HepG2 (cell line): Measurements from ENCODE around the gene NRDE2. TPM values are rescaled to one million over a fixed set of nuclear protein-coding genes. Genes with fewer than 3 reads are reported as not detected.

Source experiments
- ATAC-seq: fragments of 200-7000 bp; cut with Tn5 transposase; 3 replicates; pipeline ENCODE4 v1.9.1; 2020; ENCODE audit warnings: mild to moderate bottlenecking, moderate library complexity
- BruUV-seq: library from RNA; stranded (reverse); fragments of 400-500 nt; replicated peaks from 2 replicates; lab custom pipeline; 2021; lab: Mats Ljungman, UMichigan
- CTCF ChIA-PET: fragments of 300-600 bp; formaldehyde crosslinking; extraction: SDS; loops from one replicate; lab custom pipeline; 2021; ENCODE audit warnings: low total read pairs, inconsistent platforms, low intra/inter-chr PET ratio; lab: Yijun Ruan, JAX
- POLR2A ChIA-PET: fragments of 350-600 bp; sonication (Branson Sonifier 250); formaldehyde crosslinking; loops from one replicate; lab custom pipeline; 2020; ENCODE audit warnings: antibody characterized with exemption, inconsistent platforms; lab: Yijun Ruan, JAX
- DNase-seq: peaks from one replicate; pipeline ENCODE4 v3.0.0-alpha.2; 2015; ENCODE audit warnings: low spot score
- FAIRE-seq: peaks from 3 replicates; lab custom pipeline; 2011; peaks lifted over from hg19 to GRCh38; lab: Jason Lieb, UNC
- H2AFZ ChIP-seq: one replicate; pipeline ENCODE4 v1.6.1; 2011; ENCODE audit warnings: low read length, inconsistent platforms
- H3K27ac ChIP-seq: fragments of 300-600 bp; 3 replicates; pipeline ENCODE4 v1.8.0; 2011; ENCODE audit warnings: mixed run types, mild to moderate bottlenecking, mixed read lengths, low read length, inconsistent platforms; ENCODE audit not compliant: insufficient read depth; ENCODE audit errors: extremely low read length
- H3K27me3 ChIP-seq, 2 experiments: fragments of 200-600 bp in 1 of 2; 2 replicates in 1 of 2; 3 replicates in 1 of 2; pipeline versions ENCODE4 v1.6.0 to v1.8.0; 2011; ENCODE audit warnings: low read length in 2 of 2, mild to moderate bottlenecking in 2 of 2, moderate library complexity in 2 of 2, inconsistent platforms in 1 of 2; ENCODE audit not compliant: insufficient read depth in 2 of 2, control insufficient read depth in 1 of 2
- H3K36me3 ChIP-seq, 2 experiments: fragments of 200-600 bp in 1 of 2; replicated peaks in 1 of 2; 2 replicates in 1 of 2; 3 replicates in 1 of 2; pipeline versions ENCODE4 v1.5.1 to v1.8.0; 2011; ENCODE audit warnings: low read length in 2 of 2, inconsistent platforms in 1 of 2; ENCODE audit not compliant: insufficient read depth in 2 of 2, control insufficient read depth in 1 of 2
- H3K4me1 ChIP-seq: 2 replicates; pipeline ENCODE4 v1.5.1; 2012; ENCODE audit warnings: low read length, inconsistent platforms; ENCODE audit not compliant: insufficient read depth
- H3K4me2 ChIP-seq: 2 replicates; pipeline ENCODE4 v1.6.0; 2011; ENCODE audit warnings: low read depth, low read length, inconsistent platforms
- H3K4me3 ChIP-seq, 3 experiments: fragments of 200-600 bp in 1 of 3; sonication (generic), shearing (Covaris generic) in 1 of 3; replicated peaks in 1 of 3; 2 replicates each; pipeline ENCODE4 v1.5.1; 2011 to 2016; ENCODE audit warnings: low read length in 3 of 3, inconsistent platforms in 2 of 3, low read depth in 2 of 3, mild to moderate bottlenecking in 2 of 3, control low read depth in 1 of 3, mixed read lengths in 1 of 3; ENCODE audit not compliant: insufficient read depth in 1 of 3
- H3K79me2 ChIP-seq: one replicate; pipeline ENCODE4 v1.6.1; 2011; ENCODE audit warnings: low read length, inconsistent platforms; ENCODE audit not compliant: insufficient read depth
- H3K9ac ChIP-seq: 2 replicates; pipeline ENCODE4 v1.6.0; 2011; ENCODE audit warnings: mild to moderate bottlenecking, low read depth, low read length, inconsistent platforms; ENCODE audit not compliant: insufficient read depth
- H3K9me3 ChIP-seq: 2 replicates; pipeline ENCODE4 v1.5.1; 2012; ENCODE audit warnings: mild to moderate bottlenecking, low read length
- H4K20me1 ChIP-seq: 2 replicates; pipeline ENCODE4 v1.6.0; 2011; ENCODE audit warnings: inconsistent platforms, mild to moderate bottlenecking, low read length, moderate library complexity; ENCODE audit not compliant: insufficient read depth
- BCL6 ChIP-seq: IDR thresholded peaks from 2 replicates; pipeline ENCODE4 v1.6.1; 2016; ENCODE audit warnings: missing genetic modification reagents, missing compliant biosample characterization
- DNMT3B ChIP-seq: conservative IDR thresholded peaks from 2 replicates; pipeline ENCODE4 v1.6.1; 2016; ENCODE audit warnings: missing biosample characterization, control low read depth
- HNF4A ChIP-seq: sonication (generic); formaldehyde crosslinking; IDR thresholded peaks from 2 replicates; pipeline ENCODE4 v1.4.0; 2020; ENCODE audit warnings: missing genetic modification reagents
- KDM2A ChIP-seq: sonication (generic); formaldehyde crosslinking; IDR thresholded peaks from 2 replicates; pipeline ENCODE4 v1.4.0; 2020; ENCODE audit warnings: low read depth, missing genetic modification reagents, borderline replicate concordance
- KLF15 ChIP-seq: sonication (generic); formaldehyde crosslinking; IDR thresholded peaks from 2 replicates; pipeline ENCODE4 v1.8.1; 2023; ENCODE audit warnings: borderline replicate concordance, mild to moderate bottlenecking, inconsistent platforms, missing genetic modification reagents, mixed read lengths
- KLF9 ChIP-seq: IDR thresholded peaks from 2 replicates; pipeline ENCODE4 v1.6.1; 2016; ENCODE audit warnings: low read depth
- MTF1 ChIP-seq: sonication (generic); formaldehyde crosslinking; IDR thresholded peaks from 2 replicates; pipeline ENCODE4 v1.5.0; 2020; ENCODE audit warnings: missing genetic modification reagents
- POLR2AphosphoS5 ChIP-seq: IDR thresholded peaks from 2 replicates; pipeline ENCODE4 v1.6.1; 2012; ENCODE audit warnings: low read depth, low read length
- SPEN ChIP-seq: sonication (generic); formaldehyde crosslinking; IDR thresholded peaks from 2 replicates; pipeline ENCODE4 v1.5.1; 2020; ENCODE audit warnings: low read depth, mild to moderate bottlenecking, missing genetic modification reagents
- ZNF296 ChIP-seq: sonication (generic); formaldehyde crosslinking; conservative IDR thresholded peaks from 2 replicates; pipeline ENCODE4 v1.5.0; 2020; ENCODE audit warnings: mild to moderate bottlenecking, missing genetic modification reagents
- ZNF331 ChIP-seq: sonication (generic); formaldehyde crosslinking; IDR thresholded peaks from 2 replicates; pipeline ENCODE4 v1.4.0; 2020; ENCODE audit warnings: missing genetic modification reagents
- ZNF614 ChIP-seq: IDR thresholded peaks from 2 replicates; pipeline ENCODE4 v1.6.1; 2018; ENCODE audit warnings: missing biosample characterization, missing genetic modification reagents, inconsistent platforms, borderline replicate concordance
- ZSCAN22 ChIP-seq: sonication (generic); formaldehyde crosslinking; IDR thresholded peaks from 2 replicates; pipeline ENCODE4 v1.4.0; 2020; ENCODE audit warnings: mild to moderate bottlenecking, missing genetic modification reagents
- WGBS: methylation state at CpG from one replicate; pipeline ENCODE4 v1.1.6; 2017; ENCODE audit warnings: low lambda C conversion rate; 5-methylcytosine and 5-hydroxymethylcytosine counted together
- in situ Hi-C: cut with HindIII; loops from 2 replicates; pipeline ENCODE4 v1.10.0; 2017; ENCODE audit warnings: low pct_unique_long_range_greater_than_20kb; ENCODE audit not compliant: extremely low pct_ligation_motif_present
- intact Hi-C: fragments of 100-400 bp; cut with micrococcal nuclease; formaldehyde crosslinking; loops from one replicate; pipeline ENCODE4 v1.10.0; 2022; ENCODE audit not compliant: unreplicated experiment
- polyA plus RNA-seq, 8 experiments: library from polyadenylated mRNA; depleted of rRNA in 3 of 8; stranded (reverse) in 7 of 8; unstranded in 1 of 8; fragments of >200 nt; fragmentation: Illumina TruSeq in 4 of 8; extraction: Trizol in 4 of 8; gene quantifications; 2 replicates each; pipeline versions ENCODE4 v1.2.1 to v1.2.3, GENCODE V29; 2011 to 2016; ENCODE audit warnings: low read depth in 4 of 8, missing spikeins in 1 of 8, mixed read lengths in 1 of 8; ENCODE audit not compliant: insufficient read depth in 1 of 8
- total RNA-seq, 5 experiments: library from RNA; depleted of rRNA; stranded (reverse); fragments of >200 nt; fragmentation: Illumina TruSeq; extraction: Trizol; gene quantifications; 2 replicates each; pipeline ENCODE4 v1.2.3, GENCODE V29; 2016; ENCODE audit warnings: low read depth in 1 of 5
- TF ChIP-seq, protein P1 (sequence below): sonication (generic); formaldehyde crosslinking; IDR thresholded peaks from 2 replicates; pipeline ENCODE4 v1.4.0; 2020; ENCODE audit warnings: low read depth, mild to moderate bottlenecking, missing genetic modification reagents
- TF ChIP-seq, protein P2 (sequence below): sonication (generic); formaldehyde crosslinking; IDR thresholded peaks from 2 replicates; pipeline ENCODE4 v1.5.1; 2020; ENCODE audit warnings: missing genetic modification reagents, mild to moderate bottlenecking, borderline replicate concordance
- TF ChIP-seq, protein P3 (sequence below): sonication (generic); formaldehyde crosslinking; IDR thresholded peaks from 2 replicates; pipeline ENCODE4 v1.4.0; 2020; ENCODE audit warnings: missing genetic modification reagents
- TF ChIP-seq, protein P4 (sequence below): sonication (generic); formaldehyde crosslinking; IDR thresholded peaks from 2 replicates; pipeline ENCODE4 v1.5.1; 2020; ENCODE audit warnings: mild to moderate bottlenecking, missing genetic modification reagents, borderline replicate concordance

Gene NRDE2
- total and polyA plus RNA-seq, 2 of the 13 experiments (the other 11 are each of a cell fraction or from before 2014, with no cell fraction given) = 5.6 to 12.5 TPM

DNA sequence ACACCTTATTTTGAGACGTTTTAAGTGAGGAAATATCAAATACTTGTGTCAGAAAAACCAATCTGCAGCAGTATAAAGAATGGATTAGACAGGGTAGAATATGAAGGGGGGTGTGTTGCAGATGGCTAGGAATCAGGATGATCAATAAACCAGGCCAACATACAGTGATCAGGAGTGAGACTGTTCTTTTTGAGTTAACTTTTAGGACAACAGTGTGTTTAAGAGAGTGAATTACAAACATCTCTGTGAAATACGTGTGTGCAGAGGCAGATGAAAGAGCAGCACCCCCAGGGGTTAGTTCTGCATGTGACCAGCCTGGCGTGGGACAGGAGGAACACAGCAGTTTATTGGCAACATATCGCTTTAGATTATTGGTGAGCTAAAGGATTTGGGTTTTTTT, 10.6 kb upstream of the NRDE2 start (continued):
- TF ChIP-seq SPEN (CRISPR knock-in tag) (no peak), KDM2A (no peak), ZNF296 (CRISPR knock-in tag) (no peak), ZNF614 (CRISPR knock-in tag) (no peak), KLF15 (CRISPR knock-in tag) (no peak)
- TF ChIP-seq, protein P1, sequence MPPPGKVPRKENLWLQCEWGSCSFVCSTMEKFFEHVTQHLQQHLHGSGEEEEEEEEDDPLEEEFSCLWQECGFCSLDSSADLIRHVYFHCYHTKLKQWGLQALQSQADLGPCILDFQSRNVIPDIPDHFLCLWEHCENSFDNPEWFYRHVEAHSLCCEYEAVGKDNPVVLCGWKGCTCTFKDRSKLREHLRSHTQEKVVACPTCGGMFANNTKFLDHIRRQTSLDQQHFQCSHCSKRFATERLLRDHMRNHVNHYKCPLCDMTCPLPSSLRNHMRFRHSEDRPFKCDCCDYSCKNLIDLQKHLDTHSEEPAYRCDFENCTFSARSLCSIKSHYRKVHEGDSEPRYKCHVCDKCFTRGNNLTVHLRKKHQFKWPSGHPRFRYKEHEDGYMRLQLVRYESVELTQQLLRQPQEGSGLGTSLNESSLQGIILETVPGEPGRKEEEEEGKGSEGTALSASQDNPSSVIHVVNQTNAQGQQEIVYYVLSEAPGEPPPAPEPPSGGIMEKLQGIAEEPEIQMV (CRISPR knock-in tag) = no peak
- TF ChIP-seq, protein P2, sequence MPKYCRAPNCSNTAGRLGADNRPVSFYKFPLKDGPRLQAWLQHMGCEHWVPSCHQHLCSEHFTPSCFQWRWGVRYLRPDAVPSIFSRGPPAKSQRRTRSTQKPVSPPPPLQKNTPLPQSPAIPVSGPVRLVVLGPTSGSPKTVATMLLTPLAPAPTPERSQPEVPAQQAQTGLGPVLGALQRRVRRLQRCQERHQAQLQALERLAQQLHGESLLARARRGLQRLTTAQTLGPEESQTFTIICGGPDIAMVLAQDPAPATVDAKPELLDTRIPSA (CRISPR knock-in tag) = no peak

DNA sequence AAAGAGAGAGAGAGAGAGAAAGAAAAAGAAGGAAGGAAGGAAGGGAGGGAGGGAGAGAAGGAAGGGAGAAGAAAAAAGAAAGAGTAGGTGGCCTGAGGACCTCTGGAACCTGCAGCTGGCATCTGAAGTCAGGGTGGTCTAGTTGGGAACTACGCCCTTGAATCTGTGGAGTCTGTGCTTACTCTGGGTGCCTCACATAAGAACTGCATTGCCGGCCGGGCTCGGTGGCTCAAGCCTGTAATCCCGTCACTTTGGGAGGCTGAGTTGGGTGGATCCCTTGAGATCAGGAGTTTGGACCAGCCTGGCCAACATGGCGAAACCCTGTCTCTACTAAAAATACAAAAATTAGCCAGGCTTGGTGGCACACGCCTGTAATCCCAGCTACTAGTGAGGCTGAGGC, 10.0 kb upstream of the NRDE2 start:
- Histone ChIP-seq H3K36me3 (no peaks in the 10 kb centered on the region), H2AFZ (no peak overlapping the region), H3K9ac (no peak overlapping the region), H3K4me2 (peak overlapping the region; percentile 23; the same call in 1 of the 2 replicates), H3K27ac (no peak overlapping the region), H4K20me1 (no peaks in the 10 kb centered on the region), H3K9me3 (no peaks in the 10 kb centered on the region), H3K27me3 (no peaks in the 10 kb centered on the region), H3K79me2 (no peaks in the 10 kb centered on the region), H3K4me1 (no peaks in the 10 kb centered on the region), H3K4me3 (no peak overlapping the region)
- POLR2A ChIA-PET = no interaction called here
- in situ Hi-C loops (no loop called here), intact Hi-C loops (no loop called here)
- FAIRE-seq = no peak
- WGBS = 19% methylated on average over 4 of the region's 7 CpGs
- CTCF ChIA-PET = no interaction called here
- DNase-seq = no peak
- no TSS peak for BruUV-seq
- TF ChIP-seq ZSCAN22 (CRISPR knock-in tag) = no peak
- TF ChIP-seq MTF1 (CRISPR knock-in tag) = no peak
- no peak for TF ChIP-seq HNF4A (CRISPR knock-in tag)
- no peak for TF ChIP-seq ZNF331 (CRISPR knock-in tag)
- TF ChIP-seq KLF9 (CRISPR knock-in tag) = no peak
- TF ChIP-seq DNMT3B (CRISPR knock-in tag) = no peak
- TF ChIP-seq, protein P3, sequence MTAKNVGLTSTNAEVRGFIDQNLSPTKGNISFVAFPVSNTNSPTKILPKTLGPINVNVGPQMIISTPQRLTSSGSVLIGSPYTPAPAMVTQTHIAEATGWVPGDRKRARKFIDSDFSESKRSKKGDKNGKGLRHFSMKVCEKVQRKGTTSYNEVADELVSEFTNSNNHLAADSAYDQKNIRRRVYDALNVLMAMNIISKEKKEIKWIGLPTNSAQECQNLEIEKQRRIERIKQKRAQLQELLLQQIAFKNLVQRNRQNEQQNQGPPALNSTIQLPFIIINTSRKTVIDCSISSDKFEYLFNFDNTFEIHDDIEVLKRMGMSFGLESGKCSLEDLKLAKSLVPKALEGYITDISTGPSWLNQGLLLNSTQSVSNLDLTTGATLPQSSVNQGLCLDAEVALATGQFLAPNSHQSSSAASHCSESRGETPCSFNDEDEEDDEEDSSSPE = no peak
- no peak for TF ChIP-seq BCL6 (CRISPR knock-in tag)
- TF ChIP-seq, protein P4, sequence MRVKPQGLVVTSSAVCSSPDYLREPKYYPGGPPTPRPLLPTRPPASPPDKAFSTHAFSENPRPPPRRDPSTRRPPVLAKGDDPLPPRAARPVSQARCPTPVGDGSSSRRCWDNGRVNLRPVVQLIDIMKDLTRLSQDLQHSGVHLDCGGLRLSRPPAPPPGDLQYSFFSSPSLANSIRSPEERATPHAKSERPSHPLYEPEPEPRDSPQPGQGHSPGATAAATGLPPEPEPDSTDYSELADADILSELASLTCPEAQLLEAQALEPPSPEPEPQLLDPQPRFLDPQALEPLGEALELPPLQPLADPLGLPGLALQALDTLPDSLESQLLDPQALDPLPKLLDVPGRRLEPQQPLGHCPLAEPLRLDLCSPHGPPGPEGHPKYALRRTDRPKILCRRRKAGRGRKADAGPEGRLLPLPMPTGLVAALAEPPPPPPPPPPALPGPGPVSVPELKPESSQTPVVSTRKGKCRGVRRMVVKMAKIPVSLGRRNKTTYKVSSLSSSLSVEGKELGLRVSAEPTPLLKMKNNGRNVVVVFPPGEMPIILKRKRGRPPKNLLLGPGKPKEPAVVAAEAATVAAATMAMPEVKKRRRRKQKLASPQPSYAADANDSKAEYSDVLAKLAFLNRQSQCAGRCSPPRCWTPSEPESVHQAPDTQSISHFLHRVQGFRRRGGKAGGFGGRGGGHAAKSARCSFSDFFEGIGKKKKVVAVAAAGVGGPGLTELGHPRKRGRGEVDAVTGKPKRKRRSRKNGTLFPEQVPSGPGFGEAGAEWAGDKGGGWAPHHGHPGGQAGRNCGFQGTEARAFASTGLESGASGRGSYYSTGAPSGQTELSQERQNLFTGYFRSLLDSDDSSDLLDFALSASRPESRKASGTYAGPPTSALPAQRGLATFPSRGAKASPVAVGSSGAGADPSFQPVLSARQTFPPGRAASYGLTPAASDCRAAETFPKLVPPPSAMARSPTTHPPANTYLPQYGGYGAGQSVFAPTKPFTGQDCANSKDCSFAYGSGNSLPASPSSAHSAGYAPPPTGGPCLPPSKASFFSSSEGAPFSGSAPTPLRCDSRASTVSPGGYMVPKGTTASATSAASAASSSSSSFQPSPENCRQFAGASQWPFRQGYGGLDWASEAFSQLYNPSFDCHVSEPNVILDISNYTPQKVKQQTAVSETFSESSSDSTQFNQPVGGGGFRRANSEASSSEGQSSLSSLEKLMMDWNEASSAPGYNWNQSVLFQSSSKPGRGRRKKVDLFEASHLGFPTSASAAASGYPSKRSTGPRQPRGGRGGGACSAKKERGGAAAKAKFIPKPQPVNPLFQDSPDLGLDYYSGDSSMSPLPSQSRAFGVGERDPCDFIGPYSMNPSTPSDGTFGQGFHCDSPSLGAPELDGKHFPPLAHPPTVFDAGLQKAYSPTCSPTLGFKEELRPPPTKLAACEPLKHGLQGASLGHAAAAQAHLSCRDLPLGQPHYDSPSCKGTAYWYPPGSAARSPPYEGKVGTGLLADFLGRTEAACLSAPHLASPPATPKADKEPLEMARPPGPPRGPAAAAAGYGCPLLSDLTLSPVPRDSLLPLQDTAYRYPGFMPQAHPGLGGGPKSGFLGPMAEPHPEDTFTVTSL (CRISPR knock-in tag) = no peak
- TF ChIP-seq POLR2AphosphoS5 = no peak
- ATAC-seq = peak; percentile 56; the same call in 2 of the 3 replicates
